ENCODE data around the gene DNAJB9.

DNA sequence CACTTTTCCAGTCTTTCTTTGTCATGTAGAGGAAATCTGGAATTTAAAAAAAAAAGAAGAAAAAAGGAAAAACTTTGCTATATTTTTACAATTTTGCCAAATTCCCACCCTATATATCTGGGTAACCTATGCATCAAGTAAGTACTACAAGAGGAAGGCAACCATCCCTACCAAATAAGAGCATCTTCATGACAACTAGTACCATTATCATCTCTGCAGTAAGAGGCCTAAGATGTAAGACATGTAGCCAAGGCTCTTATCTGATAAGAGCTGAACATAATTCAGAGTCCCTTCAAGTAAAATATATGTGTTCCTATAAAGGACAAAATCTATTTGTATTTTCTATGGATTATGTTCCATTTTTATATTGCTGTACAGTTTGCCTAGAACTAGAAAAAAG, 3.7 kb upstream of the DNAJB9 start:
- TF ChIP-seq, protein P1, sequence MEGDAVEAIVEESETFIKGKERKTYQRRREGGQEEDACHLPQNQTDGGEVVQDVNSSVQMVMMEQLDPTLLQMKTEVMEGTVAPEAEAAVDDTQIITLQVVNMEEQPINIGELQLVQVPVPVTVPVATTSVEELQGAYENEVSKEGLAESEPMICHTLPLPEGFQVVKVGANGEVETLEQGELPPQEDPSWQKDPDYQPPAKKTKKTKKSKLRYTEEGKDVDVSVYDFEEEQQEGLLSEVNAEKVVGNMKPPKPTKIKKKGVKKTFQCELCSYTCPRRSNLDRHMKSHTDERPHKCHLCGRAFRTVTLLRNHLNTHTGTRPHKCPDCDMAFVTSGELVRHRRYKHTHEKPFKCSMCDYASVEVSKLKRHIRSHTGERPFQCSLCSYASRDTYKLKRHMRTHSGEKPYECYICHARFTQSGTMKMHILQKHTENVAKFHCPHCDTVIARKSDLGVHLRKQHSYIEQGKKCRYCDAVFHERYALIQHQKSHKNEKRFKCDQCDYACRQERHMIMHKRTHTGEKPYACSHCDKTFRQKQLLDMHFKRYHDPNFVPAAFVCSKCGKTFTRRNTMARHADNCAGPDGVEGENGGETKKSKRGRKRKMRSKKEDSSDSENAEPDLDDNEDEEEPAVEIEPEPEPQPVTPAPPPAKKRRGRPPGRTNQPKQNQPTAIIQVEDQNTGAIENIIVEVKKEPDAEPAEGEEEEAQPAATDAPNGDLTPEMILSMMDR (IDR thresholded peaks at IDR 0.05; ENCODE audit: low read length): no peak
- no peak for TF ChIP-seq EZH2 (IDR thresholded peaks at IDR 0.05; ENCODE audit: borderline replicate concordance, low read length)
